ENCODE data around the gene ZNF2.

GRCh38 chr2:95143838-95144237 lies 21.8 kb upstream of the ZNF2 start:
- TF ChIP-seq CTCF (IDR thresholded peaks at IDR 0.05; ENCODE audit: borderline replicate concordance, extremely low read depth, low read length, poor library complexity, severe bottlenecking) = no peak
- TF ChIP-seq EZH2 (IDR thresholded peaks at IDR 0.05; ENCODE audit: borderline replicate concordance, low read depth, low read length, severe bottlenecking) = no peak
